HFFc6 (cell line): Measurements from ENCODE around the gene CELA1. TPM values are rescaled to one million over a fixed set of nuclear protein-coding genes. Genes with fewer than 3 reads are reported as not detected.
"Not testable (repeated sequence)": the region's sequence is repeated elsewhere in the genome, so short reads cannot be mapped to it uniquely, and the experiment has no call there.

ENCODE experiments used
- DNase-seq: peaks from one replicate; pipeline ENCODE4 v3.0.0-alpha.2; 2018
- H3K27ac Mint-ChIP-seq: 2 replicates; pipeline ENCODE4 v1.8.0; 2020; ENCODE audit warnings: mild to moderate bottlenecking, mixed read lengths
- H3K27me3 Mint-ChIP-seq: 2 replicates; pipeline ENCODE4 v1.8.0; 2021; ENCODE audit warnings: mild to moderate bottlenecking, moderate library complexity, mixed read lengths; ENCODE audit not compliant: insufficient read depth
- H3K36me3 Mint-ChIP-seq: 2 replicates; pipeline ENCODE4 v1.8.0; 2021; ENCODE audit warnings: low read depth, mixed read lengths
- H3K4me1 Mint-ChIP-seq: 2 replicates; pipeline ENCODE4 v1.8.0; 2020; ENCODE audit warnings: low read depth, mixed read lengths
- H3K4me3 Mint-ChIP-seq: 2 replicates; pipeline ENCODE4 v1.8.0; 2020; ENCODE audit warnings: mild to moderate bottlenecking, moderate library complexity, mixed read lengths
- H3K9me3 Mint-ChIP-seq: 2 replicates; pipeline ENCODE4 v1.8.0; 2020; ENCODE audit warnings: mild to moderate bottlenecking, mixed read lengths
- total RNA-seq, 6 experiments: library from RNA; stranded (reverse); fragmentation: NEBNext Ultra II Directional; extraction: Animal tissue kit (Norgen Biotek cat#: 25700); gene quantifications; 2 replicates in 1 of 6; 3 replicates in 5 of 6; pipeline ENCODE4 v1.2.3, GENCODE V29; 2021
- TF ChIP-seq, protein P1 (sequence below): fragments of 200-600 bp; sonication (generic); IDR thresholded peaks from 2 replicates; pipeline ENCODE4 v1.5.0; 2021; ENCODE audit warnings: antibody characterized with exemption, mild to moderate bottlenecking

CELA1 gene
- total RNA-seq, 6 experiments from 2014 or later, result not detected

- H3K36me3 Mint-ChIP-seq, result no peaks in the 10 kb centered on the region
- H3K27me3 Mint-ChIP-seq, result peaks cover 6% of the 10 kb centered on the region
- H3K4me1 Mint-ChIP-seq, result peaks cover 20% of the 10 kb centered on the region
- TF ChIP-seq, protein P1, sequence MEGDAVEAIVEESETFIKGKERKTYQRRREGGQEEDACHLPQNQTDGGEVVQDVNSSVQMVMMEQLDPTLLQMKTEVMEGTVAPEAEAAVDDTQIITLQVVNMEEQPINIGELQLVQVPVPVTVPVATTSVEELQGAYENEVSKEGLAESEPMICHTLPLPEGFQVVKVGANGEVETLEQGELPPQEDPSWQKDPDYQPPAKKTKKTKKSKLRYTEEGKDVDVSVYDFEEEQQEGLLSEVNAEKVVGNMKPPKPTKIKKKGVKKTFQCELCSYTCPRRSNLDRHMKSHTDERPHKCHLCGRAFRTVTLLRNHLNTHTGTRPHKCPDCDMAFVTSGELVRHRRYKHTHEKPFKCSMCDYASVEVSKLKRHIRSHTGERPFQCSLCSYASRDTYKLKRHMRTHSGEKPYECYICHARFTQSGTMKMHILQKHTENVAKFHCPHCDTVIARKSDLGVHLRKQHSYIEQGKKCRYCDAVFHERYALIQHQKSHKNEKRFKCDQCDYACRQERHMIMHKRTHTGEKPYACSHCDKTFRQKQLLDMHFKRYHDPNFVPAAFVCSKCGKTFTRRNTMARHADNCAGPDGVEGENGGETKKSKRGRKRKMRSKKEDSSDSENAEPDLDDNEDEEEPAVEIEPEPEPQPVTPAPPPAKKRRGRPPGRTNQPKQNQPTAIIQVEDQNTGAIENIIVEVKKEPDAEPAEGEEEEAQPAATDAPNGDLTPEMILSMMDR, result no peak
- peak overlapping the region; percentile 46 for H3K4me3 Mint-ChIP-seq
- DNase-seq, result peak; percentile 85
- H3K27ac Mint-ChIP-seq, result peak overlapping the region; percentile 63
- H3K9me3 Mint-ChIP-seq, result no peaks in the 10 kb centered on the region
Measured at GRCh38 chr12:51307655-51308593, 38.6 kb downstream of the CELA1 start.

- Mint-ChIP-seq H3K27ac (no peak overlapping the region), H3K36me3 (no peaks in the 10 kb centered on the region), H3K27me3 (peaks cover 12% of the 10 kb centered on the region), H3K4me3 (no peak overlapping the region), H3K4me1 (peaks cover 20% of the 10 kb centered on the region), H3K9me3 (no peaks in the 10 kb centered on the region)
- no peak for DNase-seq
- TF ChIP-seq, protein P1, result no peak
Measured at GRCh38 chr12:51306507-51306906, 40.0 kb downstream of the CELA1 start.

DNA sequence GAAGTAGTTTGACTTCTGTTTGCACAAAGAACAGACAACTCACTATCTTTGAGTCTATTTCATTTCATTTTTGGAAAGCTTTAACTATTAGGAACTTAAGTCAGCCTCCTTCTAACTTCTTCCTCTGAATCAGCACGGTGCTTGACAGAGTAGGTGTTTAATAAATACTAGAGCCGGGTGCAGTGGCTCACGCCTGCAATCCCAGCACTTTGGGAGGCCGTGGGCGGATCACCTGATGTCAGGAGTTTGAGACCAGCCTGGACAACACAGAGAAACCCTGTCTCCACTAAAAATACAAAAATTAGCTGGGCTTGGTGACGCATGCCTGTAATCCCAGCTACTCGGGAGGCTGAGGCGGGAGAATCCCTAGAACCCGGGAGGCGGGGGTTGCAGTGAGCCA lies 45.7 kb downstream of the CELA1 start:
- H3K9me3 Mint-ChIP-seq, H3K27ac Mint-ChIP-seq, H3K36me3 Mint-ChIP-seq, H3K4me1 Mint-ChIP-seq, H3K4me3 Mint-ChIP-seq, DNase-seq: not testable (repeated sequence)
- peaks cover 12% of the 10 kb centered on the region for H3K27me3 Mint-ChIP-seq

- Mint-ChIP-seq H3K4me3 (no peak overlapping the region), H3K9me3 (no peaks in the 10 kb centered on the region), H3K27ac (no peak overlapping the region), H3K4me1 (peaks cover 6% of the 10 kb centered on the region; the same call in 1 of the 2 replicates), H3K36me3 (no peaks in the 10 kb centered on the region), H3K27me3 (no peaks in the 10 kb centered on the region)
- TF ChIP-seq, protein P1, result no peak
- DNase-seq, result no peak
Measured at GRCh38 chr12:51295651-51296050, 50.8 kb downstream of the CELA1 start.

DNA sequence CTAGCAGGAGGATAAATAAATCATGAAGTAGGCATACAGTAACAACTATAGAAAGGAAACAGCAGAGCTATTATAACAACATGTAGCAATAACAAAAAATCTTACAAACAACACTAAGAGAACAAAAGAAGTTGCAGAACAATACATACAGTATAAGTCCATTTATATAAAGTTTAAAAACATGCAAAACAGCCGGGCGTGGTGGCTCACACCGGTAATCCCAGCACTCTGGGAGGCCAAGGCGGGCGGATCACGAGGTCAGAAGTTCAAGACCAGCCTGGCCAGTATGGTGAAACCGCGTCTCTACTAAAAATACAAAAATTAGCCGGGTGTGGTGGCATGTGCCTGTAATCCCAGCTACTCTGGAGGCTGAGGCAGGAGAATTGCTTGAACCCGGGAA lies 52.4 kb downstream of the CELA1 start:
- H3K36me3 Mint-ChIP-seq, H3K4me3 Mint-ChIP-seq, DNase-seq, H3K27me3 Mint-ChIP-seq, H3K27ac Mint-ChIP-seq, H3K9me3 Mint-ChIP-seq, H3K4me1 Mint-ChIP-seq: not testable (repeated sequence)

DNA sequence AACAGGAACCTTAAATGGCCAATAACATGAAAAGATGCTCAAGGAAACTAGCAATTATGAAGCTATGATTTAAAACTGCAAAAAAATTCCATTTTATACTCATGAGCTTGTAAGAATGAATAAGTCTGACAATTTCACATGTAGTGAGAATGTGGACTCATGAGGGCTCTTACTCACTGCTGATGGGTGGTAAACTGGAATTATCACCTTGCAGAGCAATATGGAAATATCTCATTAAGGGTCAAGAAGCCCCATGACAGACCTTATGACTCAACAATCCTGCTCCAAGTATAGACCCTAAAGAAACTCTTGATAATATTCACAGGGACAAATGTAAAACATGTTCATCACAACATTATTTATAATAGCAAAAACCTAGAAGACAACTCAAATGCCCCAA lies 52.8 kb downstream of the CELA1 start:
- Mint-ChIP-seq H3K27ac (no peak overlapping the region), H3K4me1 (peaks cover 6% of the 10 kb centered on the region; the same call in 1 of the 2 replicates), H3K27me3 (no peaks in the 10 kb centered on the region), H3K4me3 (no peak overlapping the region), H3K36me3 (no peaks in the 10 kb centered on the region), H3K9me3 (no peaks in the 10 kb centered on the region)
- DNase-seq, result no peak
- TF ChIP-seq, protein P1, result no peak

DNA sequence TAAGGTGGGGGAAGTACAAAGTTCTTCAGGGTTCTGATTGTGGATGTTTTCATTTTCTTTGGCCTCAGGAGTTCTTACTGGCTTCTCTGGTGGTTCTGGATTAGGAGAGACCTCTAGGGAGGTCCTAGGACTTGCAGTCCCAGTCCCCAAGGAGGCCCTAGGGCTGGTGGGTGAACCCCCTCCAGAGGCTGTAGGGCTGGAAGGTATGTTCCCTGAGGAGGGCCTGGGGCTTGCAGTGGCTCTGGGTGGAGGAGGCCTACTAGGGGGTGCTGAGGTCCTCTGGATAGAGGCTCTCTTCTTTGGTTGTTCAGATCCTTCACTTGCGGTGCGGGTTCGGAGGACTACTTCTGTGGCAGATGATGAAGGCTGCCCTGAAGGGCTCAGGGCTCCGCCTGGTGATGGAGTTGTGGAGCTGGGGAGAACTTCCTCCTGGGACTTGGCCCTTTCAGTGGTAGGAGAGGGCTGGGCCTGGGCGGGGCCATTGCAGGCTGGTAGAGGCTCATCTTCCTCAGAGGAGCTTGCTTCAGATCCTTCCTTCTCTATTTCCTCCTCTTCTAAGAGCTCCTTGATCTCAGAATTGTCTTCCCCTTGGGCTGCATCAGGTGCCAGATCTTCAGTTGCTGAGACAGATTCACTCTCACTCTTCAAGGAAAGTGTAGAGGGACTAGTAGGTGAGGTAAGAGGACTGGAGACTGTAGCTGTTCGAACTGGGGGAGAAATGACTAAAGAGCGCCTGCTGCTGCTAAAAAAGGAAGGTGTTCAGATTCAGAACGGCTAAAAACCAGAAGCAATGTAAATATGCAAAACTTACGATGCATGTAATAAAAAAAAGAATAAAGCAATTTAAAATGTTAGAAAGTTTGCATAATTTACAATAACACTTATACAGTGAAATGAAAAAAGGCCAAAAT lies 54.6 kb downstream of the CELA1 start:
- H3K4me1 Mint-ChIP-seq, H3K27ac Mint-ChIP-seq, H3K4me3 Mint-ChIP-seq, DNase-seq, H3K27me3 Mint-ChIP-seq, H3K9me3 Mint-ChIP-seq, H3K36me3 Mint-ChIP-seq: not testable (repeated sequence)
